Gastroesophageal sphincter (tissue), 3 donors: ENCODE data around the gene ZCCHC14.

Source experiments
- EP300 ChIP-seq: sonication (generic); formaldehyde crosslinking; IDR thresholded peaks from one replicate; pipeline ENCODE4 v1.6.1; 2017; ENCODE audit warnings: antibody characterized with exemption, mild to moderate bottlenecking
- POLR2A ChIP-seq, 2 donors: fragments of 450-650 bp; IDR thresholded peaks; one replicate each; pipeline ENCODE4 v1.6.1; 2017; ENCODE audit warnings: antibody characterized with exemption in 2 of 2, mild to moderate bottlenecking in 2 of 2, moderate library complexity in 1 of 2
- TF ChIP-seq, protein P1 (sequence below), 4 experiments: fragments of 200-600 bp in 2 of 4; fragments of 450-650 bp in 2 of 4; sonication (generic) in 1 of 4; IDR thresholded peaks; one replicate each; pipeline ENCODE4 v1.5.1; 2017 to 2019; ENCODE audit warnings: antibody characterized with exemption in 4 of 4, mild to moderate bottlenecking in 2 of 4, moderate library complexity in 2 of 4

DNA sequence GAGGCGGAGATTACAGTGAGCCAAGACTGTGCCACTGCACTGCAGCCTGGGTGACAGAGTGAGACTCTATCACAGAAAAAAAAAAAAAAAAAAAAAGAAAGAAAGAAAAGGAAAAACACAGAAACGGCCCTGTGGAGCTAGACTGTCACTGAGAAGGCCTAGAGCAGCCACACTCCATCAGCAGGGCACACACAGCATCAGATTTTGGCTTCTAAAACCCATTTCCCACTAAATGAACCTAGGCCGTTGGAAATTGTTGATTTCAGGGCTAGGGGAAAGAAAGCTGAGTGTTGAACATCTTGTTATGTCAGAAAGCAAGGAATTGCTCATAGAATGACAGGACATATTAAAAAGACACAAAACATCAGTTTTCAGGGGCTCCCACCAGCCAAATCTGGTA lies 48.9 kb downstream of the ZCCHC14 start:
- no peak for TF ChIP-seq EP300
- TF ChIP-seq, protein P1, sequence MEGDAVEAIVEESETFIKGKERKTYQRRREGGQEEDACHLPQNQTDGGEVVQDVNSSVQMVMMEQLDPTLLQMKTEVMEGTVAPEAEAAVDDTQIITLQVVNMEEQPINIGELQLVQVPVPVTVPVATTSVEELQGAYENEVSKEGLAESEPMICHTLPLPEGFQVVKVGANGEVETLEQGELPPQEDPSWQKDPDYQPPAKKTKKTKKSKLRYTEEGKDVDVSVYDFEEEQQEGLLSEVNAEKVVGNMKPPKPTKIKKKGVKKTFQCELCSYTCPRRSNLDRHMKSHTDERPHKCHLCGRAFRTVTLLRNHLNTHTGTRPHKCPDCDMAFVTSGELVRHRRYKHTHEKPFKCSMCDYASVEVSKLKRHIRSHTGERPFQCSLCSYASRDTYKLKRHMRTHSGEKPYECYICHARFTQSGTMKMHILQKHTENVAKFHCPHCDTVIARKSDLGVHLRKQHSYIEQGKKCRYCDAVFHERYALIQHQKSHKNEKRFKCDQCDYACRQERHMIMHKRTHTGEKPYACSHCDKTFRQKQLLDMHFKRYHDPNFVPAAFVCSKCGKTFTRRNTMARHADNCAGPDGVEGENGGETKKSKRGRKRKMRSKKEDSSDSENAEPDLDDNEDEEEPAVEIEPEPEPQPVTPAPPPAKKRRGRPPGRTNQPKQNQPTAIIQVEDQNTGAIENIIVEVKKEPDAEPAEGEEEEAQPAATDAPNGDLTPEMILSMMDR (IDR thresholded peaks at IDR 0.05) = no peak
- TF ChIP-seq POLR2A (IDR thresholded peaks at IDR 0.05) = no peak
